ENCODE data around the gene CFAP410.
A peak's percentile ranks its signal among the peaks of the same experiment; 100 is the strongest.

CFAP410 gene

GRCh38 chr21:44334329-44335030 lies 4.7 kb downstream of the CFAP410 start:
- DNase-seq: no peak

GRCh38 chr21:44333509-44334328 lies 5.5 kb downstream of the CFAP410 start:
- intact Hi-C loops (cut with DNase I): no loop called here
- DNase-seq: no peak

More at GRCh38 chr21:44334329-44335030, 4.7 kb downstream of the CFAP410 start:
- intact Hi-C loops (cut with DNase I): loop anchor here (5.0 kb wide), 2 partner anchors 32 to 327 kb away; partner anchors contain the start of gene PFKL

GRCh38 chr21:44332965-44333364 lies 6.2 kb downstream of the CFAP410 start:
- DNase-seq: no peak
- intact Hi-C loops (cut with DNase I): no loop called here

GRCh38 chr21:44332383-44332782 lies 6.8 kb downstream of the CFAP410 start:
- intact Hi-C loops (cut with DNase I): no loop called here
- DNase-seq: no peak

- peak in 5 of 10 donors; percentile 35 to 92 (median 52) for DNase-seq
- intact Hi-C loops (cut with DNase I): no loop called here
These were observed 7.4 kb downstream of the CFAP410 start for GRCh38 chr21:44331650-44332307.

GRCh38 chr21:44331209-44331608 lies 8.0 kb downstream of the CFAP410 start:
- intact Hi-C loops (cut with DNase I): no loop called here
- DNase-seq: no peak

- no peak for DNase-seq
- intact Hi-C loops (cut with DNase I): no loop called here
These were observed 8.5 kb downstream of the CFAP410 start for GRCh38 chr21:44330698-44331097.

- intact Hi-C loops (cut with DNase I): no loop called here
- DNase-seq: no peak
These were observed 9.1 kb downstream of the CFAP410 start for GRCh38 chr21:44329971-44330681.

GRCh38 chr21:44329086-44329889 lies 9.9 kb downstream of the CFAP410 start:
- DNase-seq: peak in 4 of 10 donors; percentile 32 to 93 (median 48)
- intact Hi-C loops (cut with DNase I): no loop called here

GRCh38 chr21:44328242-44328895 lies 10.8 kb downstream of the CFAP410 start:
- intact Hi-C loops (cut with DNase I): no loop called here

GRCh38 chr21:44327603-44327974 lies 11.6 kb downstream of the CFAP410 start:
- intact Hi-C loops (cut with DNase I): no loop called here
- no peak for DNase-seq

More at GRCh38 chr21:44328242-44328895, 10.8 kb downstream of the CFAP410 start:
- no peak for DNase-seq

- DNase-seq: no peak
- intact Hi-C loops (cut with DNase I): no loop called here
These were observed 12.2 kb downstream of the CFAP410 start for GRCh38 chr21:44326716-44327602.

GRCh38 chr21:44326272-44326647 lies 12.9 kb downstream of the CFAP410 start:
- no peak for DNase-seq
- intact Hi-C loops (cut with DNase I): no loop called here

- intact Hi-C loops (cut with DNase I): no loop called here
- DNase-seq: no peak
These were observed 13.6 kb downstream of the CFAP410 start for GRCh38 chr21:44325386-44326271.

- DNase-seq: no peak
- intact Hi-C loops (cut with DNase I): no loop called here
These were observed 14.4 kb downstream of the CFAP410 start for GRCh38 chr21:44324854-44325107.

- intact Hi-C loops (cut with DNase I): no loop called here
- DNase-seq: no peak
These were observed 14.9 kb downstream of the CFAP410 start for GRCh38 chr21:44324106-44324853.

GRCh38 chr21:44323591-44323990 lies 15.6 kb downstream of the CFAP410 start:
- intact Hi-C loops (cut with DNase I): no loop called here
- DNase-seq: no peak
